HG03571 (cell line): ENCODE results near the gene SERINC2.
"Not testable (repeated sequence)": the region's sequence is repeated elsewhere in the genome, so short reads cannot be mapped to it uniquely, and the experiment has no call there.

Source experiments
- ATAC-seq: cut with Tn5 transposase; IDR thresholded peaks from one replicate; pipeline ENCODE4 v1.9.1; 2021; ENCODE audit not compliant: unreplicated experiment

Gene SERINC2

GRCh38 chr1:31382379-31382989 is 30.5 kb upstream of the SERINC2 start:
- ATAC-seq, result no peak

GRCh38 chr1:31383967-31384366 is 29.0 kb upstream of the SERINC2 start:
- ATAC-seq, result no peak

GRCh38 chr1:31386576-31387243 is 26.3 kb upstream of the SERINC2 start:
- ATAC-seq, result not testable (repeated sequence)

GRCh38 chr1:31387612-31388011 is 25.4 kb upstream of the SERINC2 start:
- ATAC-seq, result no peak

GRCh38 chr1:31389616-31390015 is 23.4 kb upstream of the SERINC2 start:
- ATAC-seq, result no peak

- ATAC-seq, result no peak
Observed at GRCh38 chr1:31390071-31390470, 22.9 kb upstream of the SERINC2 start.

GRCh38 chr1:31393463-31393862 is 19.6 kb upstream of the SERINC2 start:
- ATAC-seq, result no peak

- ATAC-seq, result no peak
Observed at GRCh38 chr1:31394584-31395193, 18.3 kb upstream of the SERINC2 start.

- no peak for ATAC-seq
Observed at GRCh38 chr1:31396633-31397351, 16.2 kb upstream of the SERINC2 start.

- ATAC-seq, result no peak
Observed at GRCh38 chr1:31397360-31398095, 15.5 kb upstream of the SERINC2 start.

- ATAC-seq, result no peak
Observed at GRCh38 chr1:31398246-31398645, 14.8 kb upstream of the SERINC2 start.

GRCh38 chr1:31399976-31400375 is 13.0 kb upstream of the SERINC2 start:
- no peak for ATAC-seq

GRCh38 chr1:31400393-31400792 is 12.6 kb upstream of the SERINC2 start:
- ATAC-seq, result no peak

GRCh38 chr1:31401241-31401640 is 11.8 kb upstream of the SERINC2 start:
- no peak for ATAC-seq

- ATAC-seq, result no peak
Observed at GRCh38 chr1:31405578-31406245, 7.3 kb upstream of the SERINC2 start.

GRCh38 chr1:31407029-31407626 is 5.9 kb upstream of the SERINC2 start:
- no peak for ATAC-seq

- no peak for ATAC-seq
Observed at GRCh38 chr1:31408788-31409318, 4.2 kb upstream of the SERINC2 start.

GRCh38 chr1:31409946-31410858 is 2.8 kb upstream of the SERINC2 start:
- ATAC-seq, result no peak

GRCh38 chr1:31410871-31411270 is 2.1 kb upstream of the SERINC2 start:
- no peak for ATAC-seq
